HFFc6 (cell line): ENCODE data around the gene KIRREL3. TPM values are rescaled to one million over a fixed set of nuclear protein-coding genes. Genes with fewer than 3 reads are reported as not detected.

Experiments
- DNase-seq: peaks from one replicate; pipeline ENCODE4 v3.0.0-alpha.2; 2018
- H3K27ac Mint-ChIP-seq: 2 replicates; pipeline ENCODE4 v1.8.0; 2020; ENCODE audit warnings: mild to moderate bottlenecking, mixed read lengths
- H3K27me3 Mint-ChIP-seq: 2 replicates; pipeline ENCODE4 v1.8.0; 2021; ENCODE audit warnings: mild to moderate bottlenecking, moderate library complexity, mixed read lengths; ENCODE audit not compliant: insufficient read depth
- H3K36me3 Mint-ChIP-seq: 2 replicates; pipeline ENCODE4 v1.8.0; 2021; ENCODE audit warnings: low read depth, mixed read lengths
- H3K4me1 Mint-ChIP-seq: 2 replicates; pipeline ENCODE4 v1.8.0; 2020; ENCODE audit warnings: low read depth, mixed read lengths
- H3K4me3 Mint-ChIP-seq: 2 replicates; pipeline ENCODE4 v1.8.0; 2020; ENCODE audit warnings: mild to moderate bottlenecking, moderate library complexity, mixed read lengths
- H3K9me3 Mint-ChIP-seq: 2 replicates; pipeline ENCODE4 v1.8.0; 2020; ENCODE audit warnings: mild to moderate bottlenecking, mixed read lengths
- CTCF ChIP-seq: fragments of 200-600 bp; sonication (generic); IDR thresholded peaks from 2 replicates; pipeline ENCODE4 v1.5.0; 2021; ENCODE audit warnings: antibody characterized with exemption, mild to moderate bottlenecking
- total RNA-seq, 6 experiments: library from RNA; stranded (reverse); fragmentation: NEBNext Ultra II Directional; extraction: Animal tissue kit (Norgen Biotek cat#: 25700); gene quantifications; 2 replicates in 1 of 6; 3 replicates in 5 of 6; pipeline ENCODE4 v1.2.3, GENCODE V29; 2021

Gene KIRREL3
- total RNA-seq, 6 experiments from 2014 or later = 22.2 to 38.2 (median 33.2) TPM

GRCh38 chr11:126451211-126451802 lies 549.3 kb downstream of the KIRREL3 start:
- TF ChIP-seq CTCF = no peak
- DNase-seq = no peak
- Mint-ChIP-seq H3K4me3 (no peak overlapping the region), H3K36me3 (peaks cover 27% of the 10 kb centered on the region), H3K27me3 (peaks cover 10% of the 10 kb centered on the region), H3K27ac (no peak overlapping the region), H3K4me1 (no peaks in the 10 kb centered on the region), H3K9me3 (peaks cover 22% of the 10 kb centered on the region)

DNA sequence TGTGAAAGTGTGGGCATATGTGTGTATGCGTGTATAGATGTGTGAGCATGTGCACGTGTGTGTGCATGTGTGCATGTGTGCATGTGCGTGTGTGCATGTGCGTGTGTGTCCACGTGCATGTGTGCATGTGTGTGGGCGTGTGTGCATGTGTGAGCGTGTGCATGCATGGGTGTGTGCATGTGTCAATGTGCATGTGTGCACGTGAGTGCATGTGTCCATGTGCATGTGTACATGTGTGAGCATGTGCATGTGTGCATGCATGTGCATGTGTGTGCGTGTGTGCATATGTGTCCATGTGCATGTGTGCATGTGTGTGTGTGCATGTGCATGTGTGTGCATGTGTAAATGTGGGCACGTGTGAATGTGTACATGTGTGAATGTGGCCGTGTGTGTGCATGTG lies 549.8 kb downstream of the KIRREL3 start:
- no peaks in the 10 kb centered on the region for H3K4me1 Mint-ChIP-seq

GRCh38 chr11:126450198-126450597 lies 550.4 kb downstream of the KIRREL3 start:
- no peaks in the 10 kb centered on the region for H3K4me1 Mint-ChIP-seq
- peaks cover 10% of the 10 kb centered on the region for H3K27me3 Mint-ChIP-seq
- H3K36me3 Mint-ChIP-seq = peaks cover 27% of the 10 kb centered on the region
- H3K27ac Mint-ChIP-seq = no peak overlapping the region
- peaks cover 22% of the 10 kb centered on the region for H3K9me3 Mint-ChIP-seq
- no peak for DNase-seq
- H3K4me3 Mint-ChIP-seq = peak overlapping the region; percentile 30; the same call in 1 of the 2 replicates
- no peak for TF ChIP-seq CTCF

More for the DNA sequence above, 549.8 kb downstream of the KIRREL3 start:
- Mint-ChIP-seq H3K27me3 (peaks cover 10% of the 10 kb centered on the region), H3K4me3 (no peak overlapping the region), H3K36me3 (peaks cover 27% of the 10 kb centered on the region), H3K9me3 (peaks cover 22% of the 10 kb centered on the region), H3K27ac (no peak overlapping the region)
- no peak for DNase-seq
- no peak for TF ChIP-seq CTCF

- Mint-ChIP-seq H3K36me3 (peaks cover 22% of the 10 kb centered on the region), H3K4me1 (no peaks in the 10 kb centered on the region), H3K27ac (no peak overlapping the region), H3K4me3 (no peak overlapping the region), H3K27me3 (peaks cover 5% of the 10 kb centered on the region; the same call in 1 of the 2 replicates), H3K9me3 (peaks cover 18% of the 10 kb centered on the region)
- TF ChIP-seq CTCF = no peak
- DNase-seq = no peak
Observed at GRCh38 chr11:126446581-126446980, 554.0 kb downstream of the KIRREL3 start.

DNA sequence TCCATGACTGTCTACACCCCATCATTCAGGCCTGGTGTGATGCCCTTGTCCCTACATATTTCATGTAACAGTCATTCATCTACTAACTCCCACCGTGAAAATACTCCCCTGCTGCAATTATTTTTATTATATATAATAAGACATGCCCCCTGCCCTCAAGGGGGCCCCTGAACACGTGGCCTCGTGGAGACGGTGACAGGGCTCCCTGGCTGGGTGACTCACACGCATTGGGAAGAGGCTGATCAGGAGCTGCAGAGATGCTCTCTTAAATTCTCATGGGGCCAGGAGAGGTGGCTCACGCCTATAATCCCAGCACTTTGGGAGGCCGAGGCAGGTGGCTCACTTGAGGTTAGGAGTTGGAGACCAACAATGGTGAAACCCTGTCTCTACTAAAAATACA lies 556.5 kb downstream of the KIRREL3 start:
- H3K27ac Mint-ChIP-seq = no peak overlapping the region
- no peak for DNase-seq
- H3K9me3 Mint-ChIP-seq = no peaks in the 10 kb centered on the region
- no peaks in the 10 kb centered on the region for H3K36me3 Mint-ChIP-seq
- peaks cover 5% of the 10 kb centered on the region for H3K4me1 Mint-ChIP-seq
- no peak overlapping the region for H3K4me3 Mint-ChIP-seq
- H3K27me3 Mint-ChIP-seq = peaks cover 8% of the 10 kb centered on the region; the same call in 1 of the 2 replicates
- no peak for TF ChIP-seq CTCF
